MG63 (cell line): ENCODE results near the gene PSMB1. TPM values are rescaled to one million over a fixed set of nuclear protein-coding genes. Genes with fewer than 3 reads are reported as not detected.
A peak's percentile ranks its signal among the peaks of the same experiment; 100 is the strongest.
"Not testable (repeated sequence)": the region's sequence is repeated elsewhere in the genome, so short reads cannot be mapped to it uniquely, and the experiment has no call there.

Experiments used
- DNase-seq: peaks from one replicate; pipeline ENCODE4 v3.0.0-alpha.2; 2020
- H3K27me3 ChIP-seq: fragments of 250-450 bp; sonication (Bioruptor Pico); 2 replicates; pipeline ENCODE4 v1.5.1; 2020; ENCODE audit warnings: mild to moderate bottlenecking, moderate library complexity
- H3K36me3 ChIP-seq: fragments of 250-450 bp; sonication (Bioruptor Pico); 2 replicates; pipeline ENCODE4 v1.5.1; 2020; ENCODE audit warnings: mild to moderate bottlenecking, moderate library complexity
- H3K4me3 ChIP-seq: fragments of 250-450 bp; sonication (Bioruptor Pico); 2 replicates; pipeline ENCODE4 v1.5.1; 2020; ENCODE audit warnings: mild to moderate bottlenecking, moderate library complexity
- H3K9me3 ChIP-seq: fragments of 250-450 bp; sonication (Bioruptor Pico); 2 replicates; pipeline ENCODE4 v1.5.1; 2020; ENCODE audit warnings: mild to moderate bottlenecking, moderate library complexity
- total RNA-seq: library from RNA; depleted of rRNA; stranded (reverse); fragments of >200 nt; shearing (Covaris generic); gene quantifications from 2 replicates; pipeline ENCODE4 v1.2.3, GENCODE V29; 2014; ENCODE audit warnings: low replicate concordance

Gene PSMB1
- total RNA-seq, 1 experiment from 2014 or later = 959 TPM

DNA sequence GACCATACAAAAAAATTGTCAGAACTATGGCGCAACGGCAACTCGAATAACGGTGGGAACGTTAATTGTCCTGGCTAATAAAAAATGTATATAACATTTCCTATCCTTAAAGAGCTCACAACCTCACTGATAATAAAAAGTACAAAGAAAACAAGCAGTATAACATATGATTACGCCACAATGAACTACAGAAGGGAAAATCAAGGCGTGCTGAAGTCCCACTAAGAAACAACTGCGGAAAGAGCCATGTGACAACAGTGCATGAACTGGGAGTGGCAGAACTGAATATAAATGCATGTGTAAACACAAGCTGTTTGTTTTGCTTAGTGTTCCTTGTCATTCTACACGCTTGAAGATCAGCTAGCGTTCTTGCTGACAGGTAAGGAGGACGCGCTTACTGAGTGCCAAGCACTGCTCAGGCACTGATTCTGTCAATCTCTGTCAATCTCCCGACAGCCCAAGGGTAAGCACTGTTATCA is 466 bp upstream of the PSMB1 start:
- no peak for DNase-seq
- Histone ChIP-seq H3K27me3 (no peaks in the 10 kb centered on the region), H3K4me3 (peak overlapping the region; percentile 100), H3K9me3 (no peaks in the 10 kb centered on the region), H3K36me3 (peaks cover 52% of the 10 kb centered on the region)

DNA sequence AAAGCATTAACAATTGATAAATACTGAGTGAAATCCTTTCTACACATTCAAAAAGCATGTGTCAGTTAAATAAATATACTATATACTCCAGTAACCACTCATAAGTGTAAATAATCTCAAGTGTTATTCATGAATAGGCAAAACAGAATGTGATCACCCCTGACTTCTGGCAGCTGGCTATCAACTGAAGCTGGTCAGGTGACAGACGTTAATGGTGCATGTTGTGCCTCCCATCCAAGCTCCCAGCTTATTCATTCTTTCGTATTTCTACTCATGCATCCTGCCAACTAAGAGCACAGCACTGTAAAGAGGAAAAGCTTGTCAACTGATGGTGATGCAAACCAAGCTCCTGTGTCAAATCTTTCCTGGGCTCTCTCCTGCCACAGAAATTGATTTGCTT is 7.7 kb downstream of the PSMB1 start:
- no peaks in the 10 kb centered on the region for H3K27me3 ChIP-seq
- no peak overlapping the region for H3K4me3 ChIP-seq
- no peaks in the 10 kb centered on the region for H3K9me3 ChIP-seq
- peaks cover 87% of the 10 kb centered on the region for H3K36me3 ChIP-seq
- DNase-seq = peak; percentile 84

DNA sequence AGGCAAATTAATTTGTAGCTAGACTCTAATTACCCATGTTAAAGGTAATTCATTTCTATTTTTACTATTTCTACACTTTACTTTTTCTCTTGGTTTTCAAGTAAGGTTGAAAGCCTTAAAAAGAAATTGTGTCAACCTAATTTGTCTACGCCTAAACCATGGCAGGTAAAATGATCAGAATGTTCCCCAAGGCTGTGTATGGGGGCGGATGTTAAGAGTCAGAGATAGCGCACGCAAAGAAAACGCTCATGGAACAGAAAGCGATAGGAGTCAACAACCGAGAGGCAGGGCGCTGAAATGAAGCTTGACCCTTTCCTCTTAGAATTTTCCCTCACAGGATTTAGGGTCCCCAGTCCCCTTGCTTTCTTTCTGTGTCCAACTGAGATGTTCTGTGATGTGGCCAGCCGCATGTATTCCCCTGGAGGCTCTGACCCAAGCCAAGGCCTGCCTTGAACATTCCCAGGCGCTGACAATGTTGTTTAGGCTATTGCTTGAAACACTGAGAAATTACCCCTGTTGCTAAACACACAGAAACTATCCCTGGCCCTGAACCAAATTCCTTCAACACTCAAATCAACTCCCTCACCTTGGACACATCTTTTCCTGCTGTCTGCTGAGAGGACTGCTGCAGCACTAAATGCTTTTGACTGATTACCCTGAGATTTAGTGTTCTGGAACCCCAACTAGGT is 10.9 kb downstream of the PSMB1 start:
- no peak for DNase-seq
- H3K9me3 ChIP-seq = no peaks in the 10 kb centered on the region
- no peak overlapping the region for H3K4me3 ChIP-seq
- peaks cover 90% of the 10 kb centered on the region for H3K36me3 ChIP-seq
- no peaks in the 10 kb centered on the region for H3K27me3 ChIP-seq

DNA sequence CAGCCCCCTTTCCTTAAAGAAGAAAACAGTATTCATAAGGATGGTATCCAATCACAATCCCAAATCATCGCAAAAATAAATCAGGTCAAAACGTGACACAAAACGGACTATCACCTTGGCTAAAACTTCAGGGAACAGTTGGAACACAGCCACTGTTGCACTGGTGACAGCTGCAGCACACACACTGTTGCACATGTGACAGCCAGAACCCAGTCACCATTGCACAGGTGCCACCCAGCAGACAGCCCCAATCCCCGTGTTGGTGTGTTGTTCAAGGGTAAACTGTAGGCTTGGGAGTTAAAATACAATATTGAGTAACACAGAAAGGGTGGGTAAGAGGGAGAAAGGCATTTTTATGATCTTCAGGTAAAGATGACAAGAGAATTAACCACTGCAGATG is 15.8 kb downstream of the PSMB1 start:
- DNase-seq = no peak
- Histone ChIP-seq H3K9me3 (no peaks in the 10 kb centered on the region), H3K36me3 (peaks cover 88% of the 10 kb centered on the region), H3K27me3 (no peaks in the 10 kb centered on the region), H3K4me3 (no peak overlapping the region)

DNA sequence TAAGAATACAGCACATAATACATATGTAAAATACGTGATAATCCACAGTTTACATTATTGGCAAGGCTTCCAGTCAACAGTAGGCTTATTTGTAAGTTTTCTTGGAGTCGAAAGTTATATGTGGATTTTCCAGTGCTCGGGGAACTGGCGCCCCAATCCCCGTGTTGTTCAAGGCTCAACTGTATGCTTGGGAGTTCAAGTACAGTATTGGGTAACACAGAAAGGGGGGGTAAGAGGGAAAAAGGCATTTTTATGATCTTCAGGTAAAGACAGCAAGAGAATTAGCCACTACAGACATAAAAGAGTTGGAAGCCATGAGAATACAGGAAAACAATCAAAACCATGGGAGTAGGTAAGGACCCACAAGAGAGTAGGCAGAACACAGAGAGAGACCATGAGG is 16.4 kb downstream of the PSMB1 start:
- no peaks in the 10 kb centered on the region for H3K27me3 ChIP-seq
- peaks cover 84% of the 10 kb centered on the region for H3K36me3 ChIP-seq
- no peak for DNase-seq

DNA sequence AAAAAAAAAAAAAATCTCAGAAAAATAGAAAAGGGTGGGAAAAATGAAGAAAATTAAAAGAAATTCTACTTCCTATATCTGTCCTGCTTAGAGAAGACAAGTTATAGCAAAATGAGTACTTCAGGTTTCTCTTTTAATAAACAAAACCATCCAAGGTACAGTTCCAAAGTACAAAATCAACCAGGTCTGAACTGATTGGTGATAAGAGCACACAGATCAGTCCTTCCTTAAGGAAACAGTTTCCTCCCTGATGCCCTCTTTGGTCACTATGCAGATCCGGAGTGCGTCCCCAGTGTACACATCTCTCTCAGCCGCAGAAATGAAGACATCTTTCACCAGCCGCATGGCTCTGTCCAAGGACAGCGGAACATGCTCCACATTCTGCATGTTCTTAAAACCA is 18.1 kb downstream of the PSMB1 start:
- no peak for DNase-seq
- no peaks in the 10 kb centered on the region for H3K9me3 ChIP-seq
- no peaks in the 10 kb centered on the region for H3K27me3 ChIP-seq
- H3K4me3 ChIP-seq = no peak overlapping the region
- peaks cover 72% of the 10 kb centered on the region for H3K36me3 ChIP-seq

More for the DNA sequence above, 16.4 kb downstream of the PSMB1 start:
- Histone ChIP-seq H3K4me3 (no peak overlapping the region), H3K9me3 (no peaks in the 10 kb centered on the region)

DNA sequence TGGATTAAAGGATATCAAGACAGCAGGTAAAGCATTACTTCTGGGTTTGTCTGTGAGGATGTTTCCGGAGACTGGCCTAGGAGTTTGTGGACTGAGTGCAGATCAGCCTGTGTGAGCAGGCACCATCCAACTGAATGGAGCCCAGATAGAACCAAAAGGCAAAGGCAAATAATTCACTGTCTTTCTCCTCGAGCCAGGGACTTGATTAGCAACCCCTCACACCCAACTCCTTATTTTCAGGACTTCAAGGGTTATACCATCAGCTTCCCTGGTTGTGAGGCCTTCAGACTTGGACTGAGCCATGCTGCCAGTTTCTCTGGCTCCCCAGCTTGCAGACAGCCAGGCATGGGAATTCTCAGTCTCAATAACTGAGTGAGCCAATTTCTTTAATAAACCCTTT is 19.3 kb downstream of the PSMB1 start:
- Histone ChIP-seq H3K9me3 (no peaks in the 10 kb centered on the region), H3K27me3 (no peaks in the 10 kb centered on the region), H3K4me3 (no peak overlapping the region), H3K36me3 (peaks cover 60% of the 10 kb centered on the region)
- no peak for DNase-seq

DNA sequence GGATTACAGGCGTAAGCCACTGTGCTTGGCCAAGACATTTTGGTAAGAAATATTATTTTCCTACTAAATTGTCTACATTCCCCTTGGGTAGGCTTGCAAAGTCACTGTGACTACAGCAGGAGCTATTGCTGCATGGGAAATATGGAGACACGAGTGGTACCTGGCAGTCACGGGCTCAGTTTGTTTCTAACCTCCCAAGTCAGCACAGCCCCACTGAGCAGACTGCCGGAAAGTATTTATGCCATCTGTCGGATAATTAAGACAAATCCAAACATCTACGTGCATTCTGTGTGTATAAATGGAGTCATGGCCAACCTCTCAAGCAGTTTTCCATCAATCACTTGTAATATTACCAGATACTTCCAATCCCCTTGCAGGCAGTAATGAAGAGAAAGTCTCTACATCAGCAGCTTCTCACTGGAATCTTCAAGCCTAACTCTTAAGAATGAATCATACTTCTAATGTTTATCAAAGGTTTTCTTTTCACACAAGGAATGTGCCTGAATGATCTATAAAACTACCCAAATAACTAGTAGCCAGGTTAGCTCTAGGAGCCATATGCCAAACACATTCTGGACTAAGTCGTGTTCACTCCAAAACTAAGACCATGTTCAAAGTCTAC is 20.1 kb downstream of the PSMB1 start:
- DNase-seq = no peak
- Histone ChIP-seq H3K27me3 (no peaks in the 10 kb centered on the region), H3K36me3 (peaks cover 51% of the 10 kb centered on the region), H3K4me3 (no peak overlapping the region), H3K9me3 (no peaks in the 10 kb centered on the region)

DNA sequence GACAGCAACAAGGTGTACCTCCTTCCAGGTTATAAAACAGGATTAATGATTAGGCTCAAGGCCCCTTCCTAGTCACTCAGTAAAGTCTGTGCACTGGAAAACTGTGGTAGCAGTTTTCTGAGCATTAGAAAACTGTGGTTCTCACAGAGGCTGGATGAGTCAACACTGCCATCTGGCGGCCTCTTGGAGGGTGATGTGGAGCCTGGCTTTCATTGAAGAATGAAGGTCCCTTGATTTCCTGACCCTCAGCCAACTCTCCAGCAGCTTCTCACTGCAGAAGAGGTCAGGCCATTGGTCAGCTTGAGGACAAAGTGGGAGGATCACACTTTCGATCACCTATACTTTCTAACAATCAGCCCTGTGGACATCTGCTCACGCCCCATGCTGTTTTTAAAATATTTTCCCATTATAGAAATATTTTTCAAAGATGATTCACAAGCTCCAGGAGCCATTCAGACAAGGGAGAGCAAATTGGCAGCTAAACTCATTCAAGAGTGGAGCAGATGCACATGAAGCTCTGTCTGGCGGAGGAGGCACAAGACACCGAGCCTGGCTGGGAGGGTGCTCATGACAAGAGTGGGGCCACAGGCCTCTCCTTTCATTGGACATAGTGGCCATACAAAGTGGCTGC is 23.2 kb downstream of the PSMB1 start:
- Histone ChIP-seq H3K4me3 (no peak overlapping the region), H3K27me3 (no peaks in the 10 kb centered on the region), H3K9me3 (no peaks in the 10 kb centered on the region), H3K36me3 (peaks cover 21% of the 10 kb centered on the region)
- DNase-seq = peak; percentile 73

DNA sequence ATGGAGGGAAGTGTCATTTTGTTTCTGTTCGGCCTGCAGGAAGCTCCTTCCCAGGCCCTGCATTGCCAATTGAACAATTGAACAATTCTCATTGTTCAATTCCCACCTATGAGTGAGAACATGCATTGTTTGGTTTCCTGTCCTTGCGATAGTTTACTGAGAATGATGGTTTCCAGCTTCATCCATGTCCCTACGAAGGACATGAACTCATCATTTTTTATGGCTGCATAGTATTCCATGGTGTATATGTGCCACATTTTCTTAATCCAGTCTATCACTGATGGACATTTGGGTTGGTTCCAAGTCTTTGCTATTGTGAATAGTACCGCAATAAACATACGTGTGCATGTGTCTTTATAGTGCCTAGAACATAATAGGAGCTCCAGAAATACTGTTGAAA is 25.1 kb downstream of the PSMB1 start:
- H3K9me3 ChIP-seq, H3K36me3 ChIP-seq, DNase-seq, H3K4me3 ChIP-seq, H3K27me3 ChIP-seq: not testable (repeated sequence)

DNA sequence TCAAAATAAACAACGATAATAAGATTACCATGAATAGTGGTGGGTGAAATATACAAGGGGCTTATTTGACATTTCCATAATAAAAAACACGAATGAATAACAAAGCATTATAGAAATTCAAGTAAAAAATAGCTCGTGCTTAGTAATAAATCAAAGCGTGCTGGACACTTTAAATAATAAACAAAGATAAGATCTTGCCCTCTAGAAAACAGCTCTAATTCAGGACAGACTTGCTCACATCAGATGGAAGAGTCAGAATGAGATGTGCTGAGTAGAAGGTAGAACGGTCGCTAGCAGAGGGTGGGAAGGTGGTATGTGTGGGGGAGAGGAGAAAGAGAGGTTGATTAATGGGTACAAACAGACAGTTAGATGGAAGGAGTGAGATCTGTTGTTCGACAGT is 27.3 kb downstream of the PSMB1 start:
- Histone ChIP-seq H3K9me3 (no peaks in the 10 kb centered on the region), H3K36me3 (no peaks in the 10 kb centered on the region), H3K4me3 (no peak overlapping the region), H3K27me3 (no peaks in the 10 kb centered on the region)
- no peak for DNase-seq

DNA sequence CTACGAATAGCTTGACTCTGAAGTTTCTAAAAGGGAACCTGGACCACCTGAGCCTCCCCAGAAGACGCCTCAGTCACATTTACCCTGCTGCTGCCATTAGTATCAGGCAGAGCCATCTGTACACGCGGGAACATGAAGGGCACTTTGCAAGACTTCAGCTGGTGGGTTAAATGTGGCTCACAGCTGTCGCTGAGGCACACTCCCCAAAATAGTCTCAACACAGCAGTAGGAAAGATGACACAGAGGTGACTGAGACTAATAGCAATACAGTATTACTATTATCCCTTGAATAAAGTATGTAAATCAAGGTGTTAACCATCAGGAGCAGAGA is 29.0 kb downstream of the PSMB1 start:
- Histone ChIP-seq H3K36me3 (no peaks in the 10 kb centered on the region), H3K9me3 (no peaks in the 10 kb centered on the region), H3K27me3 (no peaks in the 10 kb centered on the region), H3K4me3 (no peak overlapping the region)
- DNase-seq = no peak

DNA sequence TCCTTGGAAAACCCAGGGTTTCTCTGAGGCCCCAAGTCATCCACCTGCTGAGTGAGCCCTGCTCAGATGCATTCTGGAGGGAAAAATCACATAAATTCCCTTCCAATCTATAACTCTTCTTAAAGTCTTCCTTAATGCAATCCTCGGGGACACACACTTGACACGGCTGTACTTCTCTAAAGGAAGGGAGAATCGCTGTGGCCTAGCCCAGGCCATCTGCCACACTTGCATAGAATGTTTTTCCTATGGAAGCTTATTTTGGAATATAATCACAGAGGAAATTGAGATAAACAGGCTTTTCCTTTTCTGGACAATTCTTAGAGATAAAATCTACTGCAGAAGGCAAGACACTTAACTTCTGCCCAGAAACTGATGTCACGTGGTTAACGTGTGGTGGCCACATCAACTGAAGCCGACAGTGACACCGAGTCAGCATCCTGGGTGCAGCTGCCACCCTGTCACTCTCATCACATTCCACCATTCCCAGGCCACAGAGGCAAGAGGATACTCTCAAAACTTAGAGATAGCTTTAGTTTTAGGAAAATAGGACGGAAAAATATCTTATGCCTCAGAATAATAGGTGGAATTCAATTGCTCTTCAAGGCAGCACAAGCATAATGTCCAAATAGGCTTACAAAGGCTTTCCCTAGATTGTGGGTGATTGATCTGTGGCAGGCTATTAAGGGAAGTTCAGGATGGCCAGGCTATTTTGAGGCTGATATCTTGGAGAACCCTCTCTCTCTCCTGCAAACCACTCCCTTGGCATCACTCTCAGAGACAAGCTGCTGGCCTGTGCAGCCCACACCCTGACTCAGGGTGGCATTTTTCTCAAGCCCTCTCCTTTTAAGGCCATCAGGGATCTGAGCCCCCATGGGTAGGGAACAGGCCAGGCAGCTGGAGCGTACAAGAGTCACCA is 29.6 kb downstream of the PSMB1 start:
- DNase-seq = no peak
- Histone ChIP-seq H3K4me3 (no peak overlapping the region), H3K9me3 (no peaks in the 10 kb centered on the region), H3K27me3 (no peaks in the 10 kb centered on the region), H3K36me3 (no peaks in the 10 kb centered on the region)

DNA sequence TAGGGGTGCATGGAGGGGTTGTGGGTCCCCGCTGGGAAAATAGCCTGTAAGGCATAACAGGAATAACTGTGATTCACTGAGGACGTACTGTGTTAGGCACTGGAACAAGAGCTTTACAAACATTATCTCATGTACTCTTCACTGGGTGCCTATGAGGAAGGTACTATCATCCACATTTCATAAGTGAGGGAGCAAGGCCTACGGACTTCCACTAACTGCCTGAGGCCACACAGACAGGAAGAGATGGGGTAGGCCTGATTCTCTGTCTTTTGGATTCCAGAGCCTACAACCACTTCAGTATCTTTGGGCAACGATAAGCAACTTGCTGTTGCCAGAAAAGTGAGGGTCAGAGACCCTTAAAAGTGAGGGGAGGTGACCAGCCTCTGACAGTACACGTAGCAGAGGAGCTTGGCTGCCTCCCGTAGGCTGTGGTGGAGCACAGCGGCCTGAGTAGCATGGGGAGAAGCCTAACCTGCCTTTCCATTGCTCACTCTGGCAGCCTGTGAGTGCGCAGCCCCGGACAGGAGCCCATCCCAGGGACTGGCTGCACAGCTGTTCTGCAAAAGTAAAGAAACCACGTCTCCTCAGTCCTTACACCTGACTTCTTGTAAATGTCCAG is 30.4 kb downstream of the PSMB1 start:
- peak; percentile 14 for DNase-seq
- Histone ChIP-seq H3K9me3 (no peaks in the 10 kb centered on the region; the same call in 1 of the 2 replicates), H3K27me3 (no peaks in the 10 kb centered on the region), H3K36me3 (no peaks in the 10 kb centered on the region), H3K4me3 (no peak overlapping the region)

DNA sequence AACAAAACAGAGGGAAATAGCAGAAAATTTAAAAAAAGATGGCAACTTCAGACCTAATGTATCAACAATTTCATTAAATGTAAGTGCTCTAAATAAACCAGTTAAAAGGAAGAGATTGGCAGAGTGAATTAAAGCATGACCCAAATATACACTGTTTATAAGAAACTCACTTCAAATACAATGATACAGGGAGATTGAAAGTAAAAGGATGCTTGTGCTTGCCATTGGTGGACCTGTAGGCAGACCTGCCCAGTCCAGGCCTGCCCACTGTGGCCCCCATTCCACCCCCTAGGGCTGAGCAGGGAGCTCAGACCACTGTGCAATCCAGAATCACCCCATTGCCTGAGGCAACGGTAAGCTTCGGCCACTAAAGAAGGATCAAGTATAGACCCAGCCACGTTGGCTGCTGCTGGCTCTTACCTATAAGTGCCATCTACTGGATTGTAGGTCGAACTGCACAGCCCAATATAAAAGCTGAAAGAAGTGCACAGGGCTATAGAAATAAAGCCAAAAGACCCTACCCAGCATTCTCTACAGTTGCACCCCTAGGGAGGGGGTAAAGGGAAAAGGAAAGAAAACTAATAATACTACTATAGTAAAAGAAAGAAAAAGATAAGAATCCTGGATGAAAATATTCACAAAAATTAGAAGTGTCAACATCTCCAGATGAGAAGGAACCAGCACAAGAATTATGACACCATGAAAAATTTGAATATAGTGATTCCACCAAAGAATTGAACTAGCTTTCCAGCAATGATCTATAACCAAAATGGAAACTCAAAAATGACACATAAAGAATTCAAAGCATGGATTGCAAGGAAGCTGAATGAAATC is 36.1 kb downstream of the PSMB1 start:
- no peak overlapping the region for H3K4me3 ChIP-seq
- DNase-seq = peak; percentile 12

DNA sequence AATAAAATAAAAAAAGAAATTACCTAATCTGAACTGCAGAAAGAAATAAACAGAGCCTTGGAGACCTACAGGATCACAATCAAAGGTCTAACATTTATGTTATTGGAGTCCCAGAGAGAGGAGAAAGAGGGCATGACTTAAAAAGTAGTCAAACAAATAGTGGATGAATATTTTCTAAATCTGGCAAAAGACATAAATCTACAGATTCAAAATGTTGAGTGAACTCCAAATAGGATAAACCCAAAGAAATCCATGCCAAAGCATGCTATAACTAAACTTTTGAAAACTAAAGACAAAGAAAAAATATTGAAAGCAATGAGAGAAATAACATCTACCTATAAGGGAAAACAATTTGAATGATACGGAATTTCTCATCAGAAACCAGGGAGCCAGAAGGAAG is 38.2 kb downstream of the PSMB1 start:
- no peak for DNase-seq
- Histone ChIP-seq H3K36me3 (no peaks in the 10 kb centered on the region), H3K9me3 (peaks cover 15% of the 10 kb centered on the region), H3K27me3 (no peaks in the 10 kb centered on the region), H3K4me3 (no peak overlapping the region)

More for the DNA sequence above, 36.1 kb downstream of the PSMB1 start:
- Histone ChIP-seq H3K9me3 (peaks cover 15% of the 10 kb centered on the region), H3K27me3 (no peaks in the 10 kb centered on the region), H3K36me3 (no peaks in the 10 kb centered on the region)
